GM18517 (cell line): ENCODE measurements around the gene TVP23A.

Experiments used
- ATAC-seq: cut with Tn5 transposase; IDR thresholded peaks from one replicate; pipeline ENCODE4 v1.9.1; 2021; ENCODE audit warnings: mild to moderate bottlenecking, moderate library complexity; ENCODE audit not compliant: unreplicated experiment

The TVP23A gene

GRCh38 chr16:10817963-10818941 lies at the start of gene TVP23A:
TSS of gene TVP23A (minus strand) at chr16:10818794. CDS start at chr16:10818493, 301 bp downstream.
- no peak for ATAC-seq

GRCh38 chr16:10868104-10868595 lies 49.6 kb upstream of the TVP23A start:
- ATAC-seq: no peak

DNA sequence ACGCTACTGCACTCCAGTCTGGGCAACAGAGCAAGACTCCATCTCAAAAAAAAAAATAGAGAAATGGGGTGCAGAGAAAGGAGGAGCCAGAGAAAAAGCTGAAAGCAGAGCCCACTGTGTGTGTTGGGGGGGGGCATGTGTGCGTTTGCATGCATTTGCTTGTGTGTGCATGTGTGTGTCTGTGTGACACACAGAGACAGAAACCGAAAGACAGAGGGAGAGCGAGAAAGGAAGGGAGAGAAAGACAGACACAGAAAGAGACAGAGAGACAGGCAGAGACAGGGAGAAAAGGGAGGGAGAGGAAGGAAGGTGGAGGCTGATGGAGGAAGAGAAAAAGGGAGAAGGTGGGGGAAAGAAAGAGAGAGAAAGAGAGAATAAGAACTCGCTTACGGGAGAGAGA lies 48.6 kb upstream of the TVP23A start:
- ATAC-seq: no peak

GRCh38 chr16:10865991-10866966 lies 47.7 kb upstream of the TVP23A start:
- no peak for ATAC-seq

GRCh38 chr16:10862438-10862837 lies 43.8 kb upstream of the TVP23A start:
- ATAC-seq: no peak

GRCh38 chr16:10859658-10860057 lies 41.1 kb upstream of the TVP23A start:
- no peak for ATAC-seq

DNA sequence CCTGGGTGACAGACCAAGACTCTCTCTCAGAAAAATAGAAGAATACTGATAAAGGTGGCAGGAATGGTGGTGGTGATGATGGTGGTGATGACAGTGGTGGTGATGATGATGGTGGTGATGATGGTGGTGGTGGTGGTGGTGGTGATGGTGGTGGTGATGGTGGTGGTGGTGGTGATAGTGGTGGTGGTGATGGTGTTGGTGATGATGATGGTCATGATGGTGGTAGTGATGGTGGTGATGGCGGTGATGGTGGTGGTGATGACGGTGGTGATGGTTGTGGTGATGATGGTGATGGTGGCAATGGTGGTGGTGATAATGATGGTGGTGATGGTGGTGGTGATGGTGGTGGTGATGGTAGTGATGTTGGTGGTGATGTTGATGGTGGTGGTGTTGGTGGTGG lies 40.4 kb upstream of the TVP23A start:
- no peak for ATAC-seq

GRCh38 chr16:10858203-10858602 lies 39.6 kb upstream of the TVP23A start:
- no peak for ATAC-seq

- ATAC-seq: no peak
These were observed 37.4 kb upstream of the TVP23A start for GRCh38 chr16:10856042-10856441.

DNA sequence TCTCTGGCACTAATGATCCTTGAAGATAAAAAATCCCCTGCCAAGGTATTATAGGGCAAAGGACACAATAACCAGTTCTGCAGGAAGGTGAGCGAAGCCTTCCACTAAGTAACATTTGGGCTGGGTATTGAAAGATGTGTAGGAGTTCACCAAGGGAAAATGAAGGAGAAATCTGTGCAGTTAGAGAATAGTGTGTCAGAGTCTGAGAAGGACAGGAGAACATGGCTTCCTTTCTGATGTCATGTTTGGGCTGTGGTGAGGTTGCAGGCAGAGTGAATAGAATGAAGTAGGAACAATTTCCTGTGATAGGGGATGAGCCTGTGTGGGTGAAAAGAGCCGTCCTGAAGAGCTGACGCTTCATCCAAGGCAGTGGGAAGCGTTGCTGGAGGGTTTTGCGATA lies 34.4 kb upstream of the TVP23A start:
- no peak for ATAC-seq

GRCh38 chr16:10852286-10852685 lies 33.7 kb upstream of the TVP23A start:
- ATAC-seq: no peak

- ATAC-seq: no peak
These were observed 32.9 kb upstream of the TVP23A start for GRCh38 chr16:10851512-10851911.

DNA sequence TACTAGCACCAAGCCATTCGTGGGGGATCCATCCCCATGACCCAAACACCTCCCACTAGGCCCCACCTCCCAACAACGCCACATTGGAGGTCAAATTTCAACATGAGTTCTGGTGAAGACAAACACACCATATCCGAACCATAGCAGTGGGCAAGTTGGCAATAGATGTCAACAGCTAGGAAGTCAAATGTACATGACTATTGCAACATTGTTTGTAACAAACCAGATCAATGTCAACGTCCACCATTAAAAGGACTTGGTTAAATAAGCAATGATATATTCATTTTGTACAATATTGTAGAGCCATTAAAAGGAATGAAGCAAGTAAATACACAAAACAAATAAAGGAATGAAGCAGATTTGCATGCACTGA lies 31.9 kb upstream of the TVP23A start:
- no peak for ATAC-seq

GRCh38 chr16:10849736-10850477 lies 31.3 kb upstream of the TVP23A start:
- ATAC-seq: no peak

- no peak for ATAC-seq
These were observed 28.6 kb upstream of the TVP23A start for GRCh38 chr16:10847176-10847575.

DNA sequence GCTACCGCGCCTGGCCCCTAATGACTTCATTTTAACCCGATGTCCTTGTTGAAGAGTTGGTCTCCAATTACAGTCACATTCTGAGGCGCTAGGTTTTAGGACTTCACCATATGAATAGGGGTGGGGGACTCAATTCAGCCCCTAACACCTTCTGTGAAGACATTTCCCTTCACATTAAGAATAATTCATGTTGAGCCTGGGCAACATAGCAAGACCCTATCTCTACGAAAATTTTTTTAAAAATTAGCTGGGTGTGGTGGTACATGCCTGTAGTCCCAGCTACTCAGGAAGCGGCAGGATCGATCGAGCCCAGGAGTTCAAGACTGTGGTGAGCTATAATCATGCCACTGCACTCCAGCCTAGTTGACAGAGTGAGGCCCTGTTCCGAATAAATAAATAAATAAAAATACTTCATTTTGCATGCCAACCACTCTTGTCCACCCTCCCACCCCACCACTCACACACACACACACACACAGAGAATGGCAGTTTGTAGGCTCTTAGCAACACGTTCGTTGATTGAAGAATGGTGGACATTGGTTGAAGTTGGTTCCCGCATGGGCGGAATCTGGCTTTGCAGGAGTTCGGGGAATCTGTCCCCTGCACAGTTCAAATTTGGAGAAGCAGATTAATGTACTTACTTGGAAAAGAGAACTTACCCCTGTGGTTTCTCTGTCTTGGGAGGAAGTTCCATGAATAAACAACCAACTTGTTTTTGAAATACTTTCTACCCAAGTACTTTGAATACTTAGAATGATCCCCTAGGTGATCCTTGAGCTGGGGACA lies 27.8 kb upstream of the TVP23A start:
- no peak for ATAC-seq

- ATAC-seq: no peak
These were observed 22.1 kb upstream of the TVP23A start for GRCh38 chr16:10840703-10841102.

GRCh38 chr16:10839279-10839666 lies 20.7 kb upstream of the TVP23A start:
- ATAC-seq: no peak

DNA sequence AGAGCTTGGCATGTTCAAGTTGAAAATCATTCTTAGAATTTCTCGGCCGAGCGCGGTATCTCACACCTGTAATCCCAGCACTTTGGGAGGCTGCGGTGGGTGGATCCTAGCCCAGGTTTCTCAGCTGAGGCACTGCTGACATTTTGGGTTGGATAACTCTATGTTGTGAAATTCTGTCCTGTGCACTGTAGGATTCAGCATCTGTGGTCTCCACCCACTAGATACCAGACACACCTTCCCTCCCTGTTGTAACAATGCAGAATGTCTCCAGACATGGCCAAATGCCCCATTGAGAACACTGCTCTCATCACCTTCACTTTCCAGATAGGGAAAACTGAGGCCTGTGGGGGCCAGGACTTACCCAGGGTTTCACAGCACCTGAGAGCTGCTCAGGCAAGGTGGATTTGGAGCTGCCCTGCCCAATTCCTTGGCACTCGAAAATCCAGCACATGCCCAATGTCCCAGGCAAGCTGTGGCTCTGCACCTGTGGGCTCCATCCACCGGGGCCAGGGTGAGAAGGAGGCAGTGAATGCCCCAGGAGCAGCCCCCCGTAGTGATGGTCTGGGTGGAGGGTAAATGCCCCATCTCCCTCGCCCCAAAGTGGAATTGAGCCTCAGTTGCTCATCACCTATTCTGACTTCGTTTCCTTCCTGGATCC lies 20.2 kb upstream of the TVP23A start:
- no peak for ATAC-seq
